ENCODE data around the gene UBE2F.
"Not testable (repeated sequence)": the region's sequence is repeated elsewhere in the genome, so short reads cannot be mapped to it uniquely, and the experiment has no call there.

The UBE2F gene

DNA sequence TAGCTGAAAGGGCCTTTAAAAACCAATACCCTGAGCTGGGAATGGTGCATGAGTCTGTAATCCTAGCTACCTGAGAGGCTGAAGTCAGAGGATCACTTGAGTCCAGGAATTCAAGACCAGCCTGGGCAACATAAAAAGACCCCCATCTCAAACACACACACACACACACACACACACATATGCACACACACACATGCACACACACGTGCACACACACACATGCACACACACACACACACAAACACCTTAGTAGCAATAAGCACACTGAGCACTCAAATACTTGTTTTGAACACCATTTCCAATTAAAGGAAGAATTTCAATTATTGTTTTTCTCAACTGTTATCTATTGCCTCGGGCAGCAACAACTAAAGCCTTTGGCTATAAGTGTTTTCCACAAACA, 25.6 kb upstream of the UBE2F start:
- no peak for TF ChIP-seq POLR2AphosphoS5 (IDR thresholded peaks at IDR 0.05; ENCODE audit: low read depth, low read length)
- TF ChIP-seq POLR2A (IDR thresholded peaks at IDR 0.05; ENCODE audit: low read depth, low read length) = no peak
- no peak for TF ChIP-seq SPI1 (IDR thresholded peaks at IDR 0.05; ENCODE audit: low read depth, low read length)
- no peak for TF ChIP-seq TAF1 (IDR thresholded peaks at IDR 0.05; ENCODE audit: low read depth, low read length)
- no peak for TF ChIP-seq POU2F2 (IDR thresholded peaks at IDR 0.05; ENCODE audit: low read depth, low read length)
- no peak for TF ChIP-seq PAX5 (IDR thresholded peaks at IDR 0.05; ENCODE audit: insufficient read depth, low read length, severe bottlenecking)

DNA sequence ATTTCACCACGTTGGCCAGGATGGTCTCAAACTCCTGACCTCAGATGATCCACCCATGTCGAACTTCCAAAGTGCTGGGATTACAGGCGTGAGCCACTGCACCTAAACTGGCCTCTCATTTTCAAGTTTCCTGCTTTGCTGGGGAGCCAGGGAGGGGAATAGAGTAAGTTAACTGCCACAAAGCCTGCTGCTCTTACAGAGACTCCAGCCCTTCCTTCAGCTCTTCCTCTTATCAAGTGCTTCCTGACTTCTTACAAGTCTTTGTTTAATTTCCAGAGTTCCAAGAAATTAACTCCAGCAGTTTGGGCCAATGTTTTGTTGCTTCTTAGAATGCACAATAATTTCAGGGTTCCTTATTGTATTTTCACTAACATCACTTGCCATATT, 24.3 kb upstream of the UBE2F start:
- no peak for TF ChIP-seq SPI1 (IDR thresholded peaks at IDR 0.05; ENCODE audit: low read depth, low read length)
- no peak for TF ChIP-seq PAX5 (IDR thresholded peaks at IDR 0.05; ENCODE audit: insufficient read depth, low read length, severe bottlenecking)
- no peak for TF ChIP-seq POLR2AphosphoS5 (IDR thresholded peaks at IDR 0.05; ENCODE audit: low read depth, low read length)
- FAIRE-seq (no peak), DNase-seq (ENCODE audit: insufficient read length, low spot score) (no peak)

More for the DNA sequence above, 25.6 kb upstream of the UBE2F start:
- DNase-seq (ENCODE audit: insufficient read length, low spot score) = no peak
- FAIRE-seq = no peak

DNA sequence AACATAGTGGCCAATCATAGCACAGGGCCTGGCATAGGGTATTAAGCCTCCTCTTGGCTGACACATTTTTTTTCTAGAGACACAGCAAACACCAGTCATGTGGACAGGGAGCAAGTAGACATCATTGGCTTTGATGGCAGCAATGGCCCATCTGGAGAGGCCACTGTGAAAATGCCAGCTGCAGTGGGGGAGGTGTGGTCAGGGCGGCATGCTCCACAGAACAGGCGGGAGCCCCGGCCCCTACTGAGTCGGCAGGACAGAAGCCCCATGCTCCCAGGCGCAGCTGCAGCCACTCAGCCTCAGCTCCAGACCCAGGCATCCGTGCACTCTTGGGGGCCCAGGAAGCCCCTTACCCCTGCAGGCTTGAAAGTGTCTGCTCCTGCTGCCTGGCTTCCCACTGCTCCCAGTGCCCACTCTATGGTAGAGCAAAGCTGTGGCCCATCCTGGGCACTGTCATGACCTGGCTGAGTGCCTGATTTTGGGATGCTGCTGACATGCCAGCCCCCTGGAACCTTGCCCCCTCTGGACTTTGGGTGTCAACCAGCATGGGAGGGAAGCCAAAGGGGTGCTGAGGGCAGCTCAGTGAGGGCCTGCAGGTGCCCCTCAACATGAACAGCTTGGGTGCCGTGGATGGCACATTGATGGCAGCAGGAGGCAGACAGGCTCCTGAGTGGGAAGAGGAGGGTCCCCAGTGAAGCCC, 23.3 kb upstream of the UBE2F start:
- FAIRE-seq = no peak
- no peak for TF ChIP-seq PAX5 (IDR thresholded peaks at IDR 0.05; ENCODE audit: insufficient read depth, low read length, severe bottlenecking)

DNA sequence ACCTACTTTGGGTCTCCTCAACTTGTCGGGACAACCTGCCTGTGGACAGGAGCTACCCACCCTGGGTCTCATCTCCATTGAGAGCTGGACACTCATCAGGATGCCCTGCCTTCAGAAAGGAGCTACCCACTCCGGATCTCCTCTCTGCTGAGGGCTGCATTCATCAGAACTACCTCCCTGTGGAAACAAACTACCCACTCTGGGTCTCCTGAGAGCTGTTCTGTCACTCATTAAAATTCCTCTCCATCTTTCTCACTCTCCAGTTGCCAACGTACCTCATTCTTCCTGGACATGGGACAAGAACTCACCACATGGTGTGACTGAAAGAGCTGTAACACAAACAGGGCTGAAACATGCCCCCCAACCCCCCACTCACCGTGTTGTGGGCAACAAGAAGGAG, 22.5 kb upstream of the UBE2F start:
- FAIRE-seq (no peak), DNase-seq (ENCODE audit: insufficient read length, low spot score) (no peak)
- no peak for TF ChIP-seq SPI1 (IDR thresholded peaks at IDR 0.05; ENCODE audit: low read depth, low read length)
- no peak for TF ChIP-seq POU2F2 (IDR thresholded peaks at IDR 0.05; ENCODE audit: low read depth, low read length)
- TF ChIP-seq POLR2A (IDR thresholded peaks at IDR 0.05; ENCODE audit: low read depth, low read length) = no peak
- TF ChIP-seq PAX5 (IDR thresholded peaks at IDR 0.05; ENCODE audit: insufficient read depth, low read length, severe bottlenecking) = no peak
- no peak for TF ChIP-seq TAF1 (IDR thresholded peaks at IDR 0.05; ENCODE audit: low read depth, low read length)
- TF ChIP-seq POLR2AphosphoS5 (IDR thresholded peaks at IDR 0.05; ENCODE audit: low read depth, low read length) = no peak

More for the DNA sequence above, 23.3 kb upstream of the UBE2F start:
- no peak for DNase-seq (ENCODE audit: insufficient read length, low spot score)

DNA sequence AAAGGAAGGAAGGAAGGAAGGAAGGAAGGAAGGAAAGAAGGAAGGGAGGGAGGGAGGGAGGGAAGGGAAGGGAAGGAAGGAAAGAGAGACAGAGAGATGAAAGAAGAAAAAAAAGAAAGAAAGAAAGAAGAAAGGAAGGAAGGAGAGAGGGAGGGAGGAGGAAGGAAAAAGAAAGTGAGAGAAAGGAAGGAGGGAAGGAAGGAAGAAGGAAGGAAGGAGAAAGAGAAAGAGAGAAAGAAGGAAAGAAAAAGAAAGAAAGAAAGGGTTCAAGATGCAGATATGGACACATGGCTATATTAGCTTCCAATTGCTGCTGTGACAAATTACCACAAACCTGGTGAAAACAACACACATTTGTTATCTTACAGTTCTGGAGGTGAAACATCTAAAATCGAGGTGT, 20.4 kb upstream of the UBE2F start:
- DNase-seq (ENCODE audit: insufficient read length, low spot score) = no peak
- no peak for TF ChIP-seq POLR2AphosphoS5 (IDR thresholded peaks at IDR 0.05; ENCODE audit: low read depth, low read length)
- no peak for TF ChIP-seq TAF1 (IDR thresholded peaks at IDR 0.05; ENCODE audit: low read depth, low read length)
- FAIRE-seq = no peak

DNA sequence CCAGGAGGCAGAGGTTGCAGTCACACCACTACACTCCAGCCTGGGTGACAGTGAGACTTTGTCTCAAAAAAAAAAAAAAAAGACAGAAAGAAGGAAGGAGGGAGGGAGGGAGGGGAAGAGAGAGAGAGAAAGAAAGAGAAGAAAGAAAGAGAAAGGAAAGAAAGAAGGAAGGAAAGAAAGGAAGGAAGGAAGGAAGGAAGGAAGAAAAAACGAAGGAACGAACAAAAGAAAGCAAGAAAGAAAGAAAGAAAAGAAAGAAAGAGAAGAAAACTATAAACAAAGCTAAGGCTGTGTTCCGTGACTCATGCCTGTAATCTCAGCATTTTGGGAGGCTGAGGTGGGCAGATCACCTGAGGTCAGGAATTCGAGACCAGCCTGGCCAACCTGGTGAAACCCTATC, 15.5 kb upstream of the UBE2F start:
- not testable (repeated sequence) for DNase-seq (ENCODE audit: insufficient read length, low spot score); FAIRE-seq

DNA sequence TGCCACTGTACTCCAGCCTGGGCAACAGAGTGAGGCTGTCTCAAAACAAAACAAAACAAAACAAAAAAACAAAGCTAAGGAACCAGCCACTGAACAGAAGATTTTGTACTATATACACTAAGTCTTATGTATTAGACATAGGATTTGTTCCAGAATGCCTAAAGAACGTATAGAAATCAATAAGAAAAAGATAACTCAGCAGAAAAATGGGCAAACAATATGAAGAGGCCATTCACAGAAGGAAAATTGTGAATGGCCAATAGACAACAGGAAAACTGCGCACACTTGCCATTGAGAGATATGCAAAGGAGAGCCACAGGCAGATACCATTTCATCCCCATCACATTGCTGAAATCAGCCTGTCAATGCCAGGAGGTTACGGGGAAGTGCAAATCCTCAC, 14.9 kb upstream of the UBE2F start:
- TF ChIP-seq TAF1 (IDR thresholded peaks at IDR 0.05; ENCODE audit: low read depth, low read length) (no peak), POLR2AphosphoS5 (IDR thresholded peaks at IDR 0.05; ENCODE audit: low read depth, low read length) (no peak)
- FAIRE-seq (no peak), DNase-seq (ENCODE audit: insufficient read length, low spot score) (no peak)

DNA sequence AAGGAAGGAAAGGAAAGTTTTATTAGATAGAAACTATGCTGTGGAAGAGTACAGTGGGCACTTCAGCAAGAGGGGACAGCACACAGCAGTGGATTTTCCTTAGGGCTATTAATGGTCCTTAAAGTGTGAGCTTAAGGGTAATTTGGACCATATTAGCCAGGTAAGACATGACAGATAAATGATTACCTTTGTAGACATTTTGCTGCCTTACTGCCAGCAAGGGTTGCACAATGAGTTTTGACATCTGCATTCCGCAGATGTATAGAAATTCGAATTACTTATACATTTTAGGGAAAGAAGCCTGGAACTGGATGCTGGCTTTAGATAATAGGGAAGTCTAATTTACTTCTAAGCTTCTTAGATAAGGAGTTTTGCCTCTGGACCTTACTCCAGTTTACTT, 14.0 kb upstream of the UBE2F start:
- TF ChIP-seq POU2F2 (IDR thresholded peaks at IDR 0.05; ENCODE audit: low read depth, low read length) (no peak), PAX5 (IDR thresholded peaks at IDR 0.05; ENCODE audit: insufficient read depth, low read length, severe bottlenecking) (no peak), SPI1 (IDR thresholded peaks at IDR 0.05; ENCODE audit: low read depth, low read length) (no peak), POLR2A (IDR thresholded peaks at IDR 0.05; ENCODE audit: low read depth, low read length) (no peak), TAF1 (IDR thresholded peaks at IDR 0.05; ENCODE audit: low read depth, low read length) (no peak), POLR2AphosphoS5 (IDR thresholded peaks at IDR 0.05; ENCODE audit: low read depth, low read length) (no peak)
- no peak for FAIRE-seq
- DNase-seq (ENCODE audit: insufficient read length, low spot score) = no peak

DNA sequence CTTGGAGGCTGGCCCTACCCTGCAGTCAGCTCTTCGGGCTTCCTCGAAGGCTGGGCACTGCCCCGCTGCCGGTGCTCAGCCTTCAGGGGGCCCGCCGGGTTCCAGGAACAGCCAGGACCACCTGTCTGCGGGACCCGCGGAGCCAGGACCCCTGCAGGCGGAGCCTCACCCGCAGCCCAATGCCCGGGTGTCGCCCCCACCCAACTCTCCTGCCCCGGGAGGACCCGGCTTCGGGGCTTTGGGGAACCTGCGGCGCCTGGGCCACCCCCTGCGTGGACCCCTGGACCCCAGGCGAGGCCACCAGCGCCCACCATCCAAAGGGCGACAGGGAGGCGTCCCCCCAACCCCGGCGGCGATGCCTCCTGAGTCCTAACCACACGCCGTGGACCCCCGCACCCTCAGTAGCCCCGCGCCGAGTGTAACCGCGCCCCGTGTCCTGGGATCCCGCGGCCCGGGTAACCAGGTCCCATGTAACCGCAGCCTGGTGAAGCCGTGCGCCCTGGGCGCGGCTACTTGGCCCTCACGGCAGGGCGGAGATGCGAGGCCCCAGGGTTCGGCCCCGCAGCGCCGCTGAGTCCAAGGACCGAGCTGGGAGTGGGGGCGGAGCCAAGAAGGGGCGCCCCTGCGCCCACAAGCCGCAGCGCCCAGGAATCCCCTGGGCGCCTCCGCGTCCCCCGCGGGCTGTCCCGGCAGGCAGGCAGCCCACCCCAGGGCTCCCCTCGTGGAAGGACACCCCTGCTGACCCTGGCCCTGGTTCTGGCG, 11.0 kb upstream of the UBE2F start:
- FAIRE-seq (no peak), DNase-seq (ENCODE audit: insufficient read length, low spot score) (no peak)
- TF ChIP-seq PAX5 (IDR thresholded peaks at IDR 0.05; ENCODE audit: insufficient read depth, low read length, severe bottlenecking) (no peak), TAF1 (IDR thresholded peaks at IDR 0.05; ENCODE audit: low read depth, low read length) (no peak), POLR2A (IDR thresholded peaks at IDR 0.05; ENCODE audit: low read depth, low read length) (no peak), POLR2AphosphoS5 (IDR thresholded peaks at IDR 0.05; ENCODE audit: low read depth, low read length) (no peak), SPI1 (IDR thresholded peaks at IDR 0.05; ENCODE audit: low read depth, low read length) (no peak), POU2F2 (IDR thresholded peaks at IDR 0.05; ENCODE audit: low read depth, low read length) (no peak)

DNA sequence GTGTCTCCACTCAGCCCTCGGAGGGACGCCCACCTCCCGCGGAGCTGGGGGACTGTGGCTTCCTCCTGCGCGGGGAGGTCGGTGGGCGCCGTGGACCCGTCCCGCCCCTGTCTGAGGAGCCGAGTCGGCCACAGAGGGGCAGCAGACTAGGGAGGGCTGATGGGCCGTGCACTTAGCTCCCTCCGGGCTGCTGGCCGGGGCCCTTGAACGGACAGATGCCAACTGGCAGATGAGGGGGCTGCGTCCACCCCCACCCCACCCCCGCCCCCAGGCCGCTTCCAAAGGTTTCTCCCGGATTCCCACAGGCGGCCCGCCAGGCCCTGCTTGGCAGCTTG, 10.4 kb upstream of the UBE2F start:
- TF ChIP-seq TAF1 (IDR thresholded peaks at IDR 0.05; ENCODE audit: low read depth, low read length) (no peak), POLR2AphosphoS5 (IDR thresholded peaks at IDR 0.05; ENCODE audit: low read depth, low read length) (no peak), PAX5 (IDR thresholded peaks at IDR 0.05; ENCODE audit: insufficient read depth, low read length, severe bottlenecking) (no peak), POLR2A (IDR thresholded peaks at IDR 0.05; ENCODE audit: low read depth, low read length) (no peak), SPI1 (IDR thresholded peaks at IDR 0.05; ENCODE audit: low read depth, low read length) (no peak), POU2F2 (IDR thresholded peaks at IDR 0.05; ENCODE audit: low read depth, low read length) (no peak)
- DNase-seq (ENCODE audit: insufficient read length, low spot score) (no peak), FAIRE-seq (no peak)

DNA sequence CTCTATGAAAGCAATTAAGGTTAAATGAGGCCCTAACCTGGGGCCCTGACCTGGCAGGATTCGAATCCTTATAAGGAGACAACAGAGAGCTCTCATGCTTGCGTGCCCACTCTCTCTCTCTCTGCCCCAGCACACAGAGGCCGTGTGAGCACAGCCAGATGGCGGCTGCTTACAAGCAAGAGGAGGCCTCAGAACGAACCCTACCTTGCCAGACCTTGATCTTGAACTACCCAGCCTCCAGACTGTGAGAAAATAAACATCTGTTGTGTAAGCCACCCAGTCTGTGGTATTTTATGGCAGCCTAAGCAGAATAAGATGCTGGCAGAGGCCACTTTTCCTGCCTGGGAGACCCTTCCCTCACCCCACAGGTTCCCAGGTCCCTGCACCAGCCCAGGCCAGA, 5.2 kb upstream of the UBE2F start:
- TF ChIP-seq TAF1 (IDR thresholded peaks at IDR 0.05; ENCODE audit: low read depth, low read length) (no peak), POLR2A (IDR thresholded peaks at IDR 0.05; ENCODE audit: low read depth, low read length) (no peak), POU2F2 (IDR thresholded peaks at IDR 0.05; ENCODE audit: low read depth, low read length) (no peak), SPI1 (IDR thresholded peaks at IDR 0.05; ENCODE audit: low read depth, low read length) (no peak), POLR2AphosphoS5 (IDR thresholded peaks at IDR 0.05; ENCODE audit: low read depth, low read length) (no peak), PAX5 (IDR thresholded peaks at IDR 0.05; ENCODE audit: insufficient read depth, low read length, severe bottlenecking) (no peak)
- no peak for DNase-seq (ENCODE audit: insufficient read length, low spot score)
- FAIRE-seq = no peak
